Mucosa of descending colon (tissue), 3 donors: ENCODE measurements around the gene CBLN2. TPM values are rescaled to one million over a fixed set of nuclear protein-coding genes. Genes with fewer than 3 reads are reported as not detected.

ENCODE experiments used
- ATAC-seq: fragments of 200-7000 bp; cut with Tn5 transposase; one replicate; pipeline ENCODE4 v1.9.1; 2020; ENCODE audit warnings: mild to moderate bottlenecking, moderate library complexity
- DNase-seq, 3 donors: peaks; one replicate each; pipeline ENCODE4 v3.0.0-alpha.2; 2020
- H3K36me3 ChIP-seq: fragments of 200-600 bp; one replicate; pipeline ENCODE4 v1.8.0; 2021; ENCODE audit warnings: low read depth, mild to moderate bottlenecking
- H3K4me1 ChIP-seq: fragments of 200-600 bp; one replicate; pipeline ENCODE4 v1.8.0; 2021; ENCODE audit warnings: low read depth, mild to moderate bottlenecking
- H3K4me3 ChIP-seq: fragments of 200-600 bp; one replicate; pipeline ENCODE4 v1.8.0; 2021; ENCODE audit warnings: mild to moderate bottlenecking
- H3K9me3 ChIP-seq: fragments of 200-600 bp; one replicate; pipeline ENCODE4 v1.8.0; 2021; ENCODE audit warnings: mild to moderate bottlenecking
- CTCF ChIP-seq: fragments of 200-600 bp; IDR thresholded peaks from one replicate; pipeline ENCODE4 v1.8.0; 2022; ENCODE audit warnings: antibody characterized with exemption, mild to moderate bottlenecking
- intact Hi-C, 2 donors: fragments of 100-400 bp; cut with DNase I in 1 of 2; cut with micrococcal nuclease in 1 of 2; formaldehyde crosslinking; loops; one replicate each; pipeline versions ENCODE4 v1.11.0 to v1.11.1; 2022; cut with DNase I, micrococcal nuclease
- total RNA-seq, 3 donors: library from RNA; stranded (reverse); fragmentation: NEBNext Ultra II Directional in 2 of 3; extraction: Animal tissue kit (Norgen Biotek cat#: 25700) in 2 of 3; gene quantifications; one replicate each; pipeline versions ENCODE4 v1.2.1 to v1.2.4, GENCODE V29; 2021 to 2023
- donor health status: DM: no; HTN: no; CAD: no; lungs with moderate emphysema.
- donor health status: DM: no; HTN: no; CAD: no.
- donor health status: DM: no; HTN: yes; CAD: no.

The CBLN2 gene
- total RNA-seq, 3 donors from 2014 or later, result 1.1 to 3.2 (median 1.3) TPM

DNA sequence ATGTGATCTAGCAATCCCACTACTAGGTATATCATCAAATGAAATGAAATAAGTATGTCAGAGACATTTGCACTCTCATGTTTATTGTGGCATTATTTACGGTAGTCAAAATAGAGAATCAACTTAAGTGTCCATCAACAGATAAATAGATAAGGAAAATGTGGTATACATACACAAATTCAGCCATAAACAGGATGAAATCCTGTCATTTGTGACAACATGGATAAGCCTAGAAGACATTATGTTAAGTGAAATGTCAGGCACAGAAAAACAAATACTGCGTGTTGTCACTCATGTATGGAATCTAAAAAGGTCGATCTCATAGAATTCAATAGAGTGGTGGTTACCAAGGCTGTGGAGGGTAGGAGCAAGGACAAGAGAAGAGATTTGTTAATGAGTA lies 22.1 kb upstream of the CBLN2 start:
- Histone ChIP-seq H3K9me3 (no peaks in the 10 kb centered on the region), H3K36me3 (no peaks in the 10 kb centered on the region), H3K4me3 (no peak overlapping the region), H3K4me1 (no peaks in the 10 kb centered on the region)
- no peak for TF ChIP-seq CTCF
- ATAC-seq, result no peak
- DNase-seq, result no peak
- intact Hi-C loops, result no loop called here

- no peaks in the 10 kb centered on the region for H3K4me1 ChIP-seq
- intact Hi-C loops, result no loop called here
- H3K36me3 ChIP-seq, result no peaks in the 10 kb centered on the region
- no peak overlapping the region for H3K4me3 ChIP-seq
- DNase-seq (no peak), ATAC-seq (no peak)
- no peaks in the 10 kb centered on the region for H3K9me3 ChIP-seq
- TF ChIP-seq CTCF, result no peak
Measured at GRCh38 chr18:72555968-72556367, 11.8 kb upstream of the CBLN2 start.

DNA sequence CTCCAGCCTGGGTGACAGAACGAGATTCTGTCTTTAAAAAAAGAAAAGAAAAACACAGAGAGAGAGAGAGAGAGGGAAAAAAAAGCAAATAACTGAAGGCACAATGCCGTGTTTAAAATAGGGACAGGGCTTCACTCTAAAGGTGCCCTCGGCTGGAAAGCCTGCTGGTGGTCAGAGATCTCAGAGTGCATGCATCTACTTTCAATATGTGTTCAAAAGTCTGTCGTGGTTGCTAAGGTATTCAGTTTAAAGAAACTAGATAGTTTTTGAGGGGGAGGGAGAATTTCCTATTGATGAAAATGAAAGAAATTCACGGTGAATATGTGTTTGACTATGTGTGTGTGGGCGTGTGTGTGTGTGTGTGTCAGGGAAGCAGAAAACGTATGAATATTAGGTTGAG lies 11.0 kb upstream of the CBLN2 start:
- Histone ChIP-seq H3K4me3 (no peak overlapping the region), H3K9me3 (no peaks in the 10 kb centered on the region), H3K36me3 (no peaks in the 10 kb centered on the region), H3K4me1 (no peaks in the 10 kb centered on the region)
- TF ChIP-seq CTCF, result no peak
- intact Hi-C loops, result no loop called here
- ATAC-seq (no peak), DNase-seq (no peak)

DNA sequence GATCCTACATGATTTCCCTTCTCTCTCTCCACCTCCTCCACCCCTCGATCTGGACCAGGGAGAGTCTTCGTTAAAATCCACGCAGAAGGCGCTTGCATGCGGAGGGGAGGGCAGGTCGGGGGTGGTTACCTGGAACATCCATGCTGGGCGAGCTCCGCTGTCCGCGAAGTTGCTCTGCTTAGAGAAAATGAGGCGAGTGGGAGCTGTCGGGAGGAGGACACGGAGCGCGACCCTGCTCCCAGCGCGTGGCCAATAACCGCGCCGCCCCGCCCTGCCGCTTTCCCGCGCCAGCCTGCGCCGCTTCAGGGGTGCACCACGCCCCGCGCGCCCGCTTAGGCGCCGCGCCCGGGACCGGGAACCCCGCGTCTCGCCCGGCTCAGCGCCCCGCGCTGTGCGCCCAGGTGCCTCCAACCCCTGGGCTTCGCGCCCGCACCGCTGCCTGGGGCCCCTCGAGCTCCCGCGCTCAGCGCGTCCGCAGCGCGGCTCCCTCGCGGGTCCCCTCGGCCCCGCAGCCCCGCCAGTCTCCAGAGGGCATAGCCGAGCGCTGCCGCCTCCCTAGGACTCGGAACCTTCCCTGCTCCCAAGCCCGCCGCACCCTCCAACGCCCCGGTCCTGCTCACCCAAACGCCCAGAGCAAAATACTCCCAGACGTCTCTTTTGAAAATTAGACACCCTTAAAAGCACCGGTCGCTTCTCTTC lies 636 bp downstream of the CBLN2 start:
- Histone ChIP-seq H3K4me3 (no peak overlapping the region), H3K4me1 (no peaks in the 10 kb centered on the region), H3K9me3 (no peaks in the 10 kb centered on the region), H3K36me3 (no peaks in the 10 kb centered on the region)
- TF ChIP-seq CTCF, result no peak
- ATAC-seq (peak; percentile 14), DNase-seq (no peak)
- intact Hi-C loops, result no loop called here

DNA sequence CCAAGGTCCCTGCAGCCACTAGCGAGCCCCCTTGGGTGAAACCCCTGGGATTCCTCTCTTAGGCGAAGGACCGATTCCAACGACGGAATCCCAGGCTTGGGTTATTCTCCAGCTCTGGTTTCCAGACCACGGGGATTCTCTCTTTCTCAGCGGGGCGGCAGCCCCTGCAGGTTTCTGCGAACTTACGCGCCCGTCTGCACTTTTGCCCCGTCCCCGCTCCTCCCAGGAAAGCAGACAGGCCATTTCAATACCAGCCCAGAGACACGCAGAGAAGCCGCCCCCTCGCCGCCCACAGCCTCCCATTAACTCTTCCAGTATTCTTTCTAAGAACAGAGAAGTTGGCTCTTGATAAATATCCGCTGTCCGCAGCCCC lies 1.2 kb downstream of the CBLN2 start:
- H3K4me3 ChIP-seq, result no peak overlapping the region
- no peak for DNase-seq
- H3K4me1 ChIP-seq, result no peaks in the 10 kb centered on the region
- no peaks in the 10 kb centered on the region for H3K36me3 ChIP-seq
- ATAC-seq, result no peak
- intact Hi-C loops, result no loop called here
- TF ChIP-seq CTCF, result no peak
- no peaks in the 10 kb centered on the region for H3K9me3 ChIP-seq

- H3K36me3 ChIP-seq, result no peaks in the 10 kb centered on the region
- intact Hi-C loops, result no loop called here
- no peak overlapping the region for H3K4me3 ChIP-seq
- DNase-seq (no peak), ATAC-seq (no peak)
- no peak for TF ChIP-seq CTCF
- H3K4me1 ChIP-seq, result no peaks in the 10 kb centered on the region
- no peaks in the 10 kb centered on the region for H3K9me3 ChIP-seq
Measured at GRCh38 chr18:72542342-72542741, 1.8 kb downstream of the CBLN2 start.
